HL-60/S4 treated with retinoic acid at 250 ng/mL for 4 days and 3 days (cell line): Measurements from ENCODE around the gene TCN2.

Experiments
- in situ Hi-C: fragments of 300-500 bp; cut with MboI; formaldehyde crosslinking; loops from 2 replicates; pipeline ENCODE4 v1.7.0; 2022; ENCODE audit warnings: low sequenced_read_pairs

TCN2 gene

GRCh38 chr22:30643055-30643875, 36.3 kb downstream of the TCN2 start:
- in situ Hi-C loops, result no loop called here

GRCh38 chr22:30646518-30647160, 39.7 kb downstream of the TCN2 start:
- in situ Hi-C loops, result no loop called here

GRCh38 chr22:30647536-30647935, 40.6 kb downstream of the TCN2 start:
- in situ Hi-C loops, result no loop called here

- in situ Hi-C loops, result no loop called here
These were observed 41.9 kb downstream of the TCN2 start for GRCh38 chr22:30648825-30649224.

- in situ Hi-C loops, result loop anchor here (10.0 kb wide), 1 partner anchor 45 kb away; the partner anchor contains the start of gene TCN2
These were observed 42.5 kb downstream of the TCN2 start for GRCh38 chr22:30649430-30650007.

GRCh38 chr22:30650508-30651116, 43.6 kb downstream of the TCN2 start:
- in situ Hi-C loops, result loop anchor here (10.0 kb wide), 1 partner anchor 46 kb away; the partner anchor contains the start of gene TCN2

- in situ Hi-C loops, result loop anchor here (10.0 kb wide), 1 partner anchor 48 kb away; the partner anchor contains the start of gene TCN2
These were observed 45.9 kb downstream of the TCN2 start for GRCh38 chr22:30652852-30653251.

GRCh38 chr22:30654361-30654760, 47.4 kb downstream of the TCN2 start:
- in situ Hi-C loops, result loop anchor here (10.0 kb wide), 1 partner anchor 50 kb away; the partner anchor contains the start of gene TCN2

- in situ Hi-C loops, result loop anchor here (10.0 kb wide), 1 partner anchor 51 kb away; the partner anchor contains the start of gene TCN2
These were observed 48.6 kb downstream of the TCN2 start for GRCh38 chr22:30655532-30655931.

GRCh38 chr22:30662040-30662439, 55.1 kb downstream of the TCN2 start:
- in situ Hi-C loops, result no loop called here

GRCh38 chr22:30664798-30665197, 57.8 kb downstream of the TCN2 start:
- in situ Hi-C loops, result no loop called here

GRCh38 chr22:30665266-30665665, 58.3 kb downstream of the TCN2 start:
- in situ Hi-C loops, result no loop called here

- in situ Hi-C loops, result no loop called here
These were observed 58.8 kb downstream of the TCN2 start for GRCh38 chr22:30665786-30666185.

- in situ Hi-C loops, result no loop called here
These were observed 60.1 kb downstream of the TCN2 start for GRCh38 chr22:30667107-30667493.

GRCh38 chr22:30667494-30668385, 60.8 kb downstream of the TCN2 start, which contains the start of gene DUSP18:
DUSP18 (minus strand) TSS chr22:30667875; CDS start chr22:30664003, 3,872 bp downstream.
- in situ Hi-C loops, result no loop called here

- in situ Hi-C loops, result no loop called here
These were observed 61.4 kb downstream of the TCN2 start for GRCh38 chr22:30668386-30668710.

- in situ Hi-C loops, result no loop called here
These were observed 64.1 kb downstream of the TCN2 start for GRCh38 chr22:30671071-30671470.

GRCh38 chr22:30673136-30673535, 66.2 kb downstream of the TCN2 start:
- in situ Hi-C loops, result no loop called here

- in situ Hi-C loops, result no loop called here
These were observed 67.5 kb downstream of the TCN2 start for GRCh38 chr22:30674482-30674881.

- in situ Hi-C loops, result no loop called here
These were observed 68.5 kb downstream of the TCN2 start for GRCh38 chr22:30675436-30675835.
